ENCODE measurements around the gene GIMAP6.

DNA sequence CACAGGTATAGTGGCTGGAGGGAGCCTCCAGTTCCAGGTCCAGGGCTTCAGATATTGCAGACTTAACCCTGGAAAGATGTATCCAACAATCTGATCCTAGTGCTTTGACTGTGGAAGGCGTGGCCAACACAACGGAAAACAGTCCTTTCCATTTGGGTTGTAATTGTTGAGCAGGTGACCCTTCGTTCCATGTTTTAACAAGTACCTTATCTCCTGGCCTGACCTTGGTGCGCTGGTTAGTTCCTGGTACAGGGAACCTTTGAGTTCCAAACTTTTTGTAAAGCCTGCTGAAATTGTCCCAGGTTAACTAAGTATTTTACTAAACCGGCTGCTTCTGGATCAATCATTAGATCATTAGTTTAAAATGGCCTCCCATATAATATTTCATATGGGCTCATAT, 23.9 kb upstream of the GIMAP6 start:
- TF ChIP-seq CTCF (IDR thresholded peaks at IDR 0.05): no peak
- TF ChIP-seq EP300 (IDR thresholded peaks at IDR 0.05): no peak
